H1 (cell line): ENCODE measurements around the gene FLVCR2. TPM values are rescaled to one million over a fixed set of nuclear protein-coding genes. Genes with fewer than 3 reads are reported as not detected.

Experiments
- CTCF ChIA-PET: fragments of 300-600 bp; sonication (Branson Sonifier 250); formaldehyde crosslinking; loops from one replicate; lab custom pipeline; 2021; ENCODE audit not compliant: partially characterized antibody; lab: Charles Lee
- POLR2A ChIA-PET: fragments of 300-600 bp; sonication (Branson Sonifier 250); formaldehyde crosslinking; loops from one replicate; lab custom pipeline; 2021; ENCODE audit warnings: inconsistent platforms; ENCODE audit not compliant: partially characterized antibody; lab: Charles Lee
- DNase-seq, 2 experiments: peaks; one replicate each; pipeline versions ENCODE4 v3.0.0 to v3.0.0-alpha.2; 2010 to 2022; ENCODE audit warnings: low spot score in 2 of 2, low read depth in 1 of 2, mixed read lengths in 1 of 2
- FAIRE-seq: peaks from 2 replicates; lab custom pipeline; 2011; peaks lifted over from hg19 to GRCh38; lab: Jason Lieb, UNC
- H2AFZ ChIP-seq: 2 replicates; pipeline ENCODE4 v1.8.1; 2012; ENCODE audit warnings: low read length, inconsistent platforms
- H2AK5ac ChIP-seq: 2 replicates; pipeline ENCODE4 v1.6.1; 2013; ENCODE audit warnings: low read depth, low read length
- H2BK120ac ChIP-seq: replicated peaks from 2 replicates; pipeline ENCODE3; 2013; ENCODE audit warnings: low read depth, low read length, inconsistent platforms
- H2BK12ac ChIP-seq: 2 replicates; pipeline ENCODE4 v1.6.1; 2013; ENCODE audit warnings: low read depth, low read length
- H2BK15ac ChIP-seq: 2 replicates; pipeline ENCODE4 v1.6.1; 2013; ENCODE audit warnings: low read length
- H2BK20ac ChIP-seq: 2 replicates; pipeline ENCODE4 v1.6.1; 2013; ENCODE audit warnings: low read length
- H2BK5ac ChIP-seq: 2 replicates; pipeline ENCODE4 v1.6.1; 2013; ENCODE audit warnings: low read depth, low read length
- H3K14ac ChIP-seq: 2 replicates; pipeline ENCODE4 v1.6.1; 2013; ENCODE audit warnings: inconsistent platforms; ENCODE audit not compliant: insufficient read length
- H3K18ac ChIP-seq: 2 replicates; pipeline ENCODE4 v1.6.1; 2013; ENCODE audit warnings: low read length; ENCODE audit errors: extremely low read depth
- H3K23ac ChIP-seq: 2 replicates; pipeline ENCODE4 v1.6.1; 2013; ENCODE audit warnings: inconsistent platforms; ENCODE audit not compliant: insufficient read length
- H3K23me2 ChIP-seq: 2 replicates; pipeline ENCODE4 v1.6.1; 2013; ENCODE audit warnings: low read depth, low read length
- H3K27ac ChIP-seq: 2 replicates; pipeline ENCODE4 v1.6.1; 2011; ENCODE audit warnings: low read depth, low read length, inconsistent platforms
- H3K27me3 ChIP-seq, 4 experiments: replicated peaks in 1 of 4; 1 replicate in 1 of 4; 2 replicates in 3 of 4; pipeline versions ENCODE4 v1.6.1 to v1.8.1; 2011 to 2013; ENCODE audit warnings: low read length in 3 of 4, mild to moderate bottlenecking in 3 of 4, inconsistent platforms in 2 of 4, mixed read lengths in 2 of 4, moderate library complexity in 1 of 4; ENCODE audit not compliant: control insufficient read depth in 3 of 4, insufficient read depth in 3 of 4; ENCODE audit errors: extremely low read depth in 1 of 4
- H3K36me3 ChIP-seq, 4 experiments: 2 replicates each; pipeline versions ENCODE4 v1.6.1 to v1.8.1; 2011 to 2013; ENCODE audit warnings: mild to moderate bottlenecking in 4 of 4, low read length in 3 of 4, moderate library complexity in 2 of 4, control low read depth in 1 of 4, inconsistent platforms in 1 of 4; ENCODE audit not compliant: insufficient read depth in 4 of 4, control insufficient read depth in 2 of 4
- H3K4ac ChIP-seq: replicated peaks from 2 replicates; pipeline ENCODE3; 2013; ENCODE audit warnings: low read length, low read depth, mixed read lengths, inconsistent platforms; ENCODE audit not compliant: insufficient read length
- H3K4me1 ChIP-seq, 4 experiments: replicated peaks in 1 of 4; 1 replicate in 1 of 4; 2 replicates in 3 of 4; pipeline versions ENCODE4 v1.6.1 to v1.8.1; 2011 to 2013; ENCODE audit warnings: low read length in 3 of 4, inconsistent platforms in 2 of 4, mixed read lengths in 1 of 4; ENCODE audit not compliant: insufficient read depth in 4 of 4, control insufficient read depth in 3 of 4
- H3K4me2 ChIP-seq, 2 experiments: 2 replicates each; pipeline versions ENCODE4 v1.6.1 to v1.8.1; 2011 to 2013; ENCODE audit warnings: low read depth in 2 of 2, low read length in 2 of 2, control low read depth in 1 of 2, inconsistent platforms in 1 of 2, mild to moderate bottlenecking in 1 of 2; ENCODE audit not compliant: insufficient read depth in 1 of 2
- H3K4me3 ChIP-seq, 4 experiments: fragments of 200-600, 300-600 bp in 1 of 4; sonication (generic), shearing (Covaris generic), sonication (Bioruptor Twin) in 1 of 4; 2 replicates each; pipeline versions ENCODE4 v1.5.1 to v1.8.1; 2011 to 2016; ENCODE audit warnings: low read length in 4 of 4, low read depth in 3 of 4, control low read depth in 2 of 4, inconsistent platforms in 2 of 4, mild to moderate bottlenecking in 2 of 4, mixed read lengths in 1 of 4, moderate library complexity in 1 of 4; ENCODE audit not compliant: insufficient read depth in 2 of 4; ENCODE audit errors: extremely low read depth in 1 of 4
- H3K56ac ChIP-seq: replicated peaks from 2 replicates; pipeline ENCODE3; 2013; ENCODE audit warnings: low read depth, mild to moderate bottlenecking, mixed read lengths, low read length, inconsistent platforms; ENCODE audit not compliant: insufficient read length
- H3K79me1 ChIP-seq: 2 replicates; pipeline ENCODE4 v1.6.1; 2013; ENCODE audit warnings: low read depth, low read length, control low read depth
- H3K79me2 ChIP-seq, 2 experiments: 2 replicates each; pipeline versions ENCODE4 v1.6.1 to v1.8.1; 2012 to 2013; ENCODE audit warnings: low read length in 2 of 2, mild to moderate bottlenecking in 2 of 2, inconsistent platforms in 1 of 2; ENCODE audit not compliant: insufficient read depth in 2 of 2, control insufficient read depth in 1 of 2
- H3K9ac ChIP-seq, 4 experiments: replicated peaks in 1 of 4; 1 replicate in 1 of 4; 2 replicates in 3 of 4; pipeline versions ENCODE4 v1.6.1 to v1.8.1; 2011 to 2013; ENCODE audit warnings: low read depth in 3 of 4, low read length in 3 of 4, control low read depth in 2 of 4, mild to moderate bottlenecking in 2 of 4, moderate library complexity in 2 of 4, inconsistent platforms in 1 of 4; ENCODE audit errors: extremely low read depth in 1 of 4
- H3K9me3 ChIP-seq, 2 experiments: 2 replicates each; pipeline versions ENCODE4 v1.6.1 to v1.8.1; 2012 to 2013; ENCODE audit warnings: mild to moderate bottlenecking in 2 of 2, moderate library complexity in 2 of 2, control low read depth in 1 of 2, inconsistent platforms in 1 of 2, low read depth in 1 of 2, low read length in 1 of 2, mixed read lengths in 1 of 2; ENCODE audit not compliant: insufficient read depth in 2 of 2
- H4K20me1 ChIP-seq, 2 experiments: replicated peaks in 1 of 2; 2 replicates each; pipeline versions ENCODE3 to v1.8.1; 2011 to 2013; ENCODE audit warnings: inconsistent platforms in 2 of 2, low read length in 2 of 2, mild to moderate bottlenecking in 1 of 2; ENCODE audit not compliant: insufficient read depth in 2 of 2, control insufficient read depth in 1 of 2
- H4K5ac ChIP-seq: 2 replicates; pipeline ENCODE4 v1.6.1; 2013; ENCODE audit warnings: low read length, low read depth, mixed read lengths, inconsistent platforms; ENCODE audit not compliant: insufficient read length
- H4K8ac ChIP-seq: 2 replicates; pipeline ENCODE4 v1.8.0; 2013; ENCODE audit warnings: mild to moderate bottlenecking, moderate library complexity, low read length, inconsistent platforms; ENCODE audit not compliant: insufficient read depth; ENCODE audit errors: extremely low read depth
- H4K91ac ChIP-seq: replicated peaks from 2 replicates; pipeline ENCODE3; 2013; ENCODE audit warnings: low read length, mixed read lengths, inconsistent platforms; ENCODE audit not compliant: insufficient read length
- ASH2L ChIP-seq: fragments of 200-600, 300-600 bp; sonication (generic); IDR thresholded peaks from one replicate; pipeline ENCODE4 v1.7.1; 2017; ENCODE audit warnings: low read length
- BACH1 ChIP-seq: IDR thresholded peaks from 2 replicates; pipeline ENCODE4 v1.6.1; 2012; ENCODE audit warnings: low read length, improper control_type of control experiment
- CHD1 ChIP-seq: IDR thresholded peaks from 2 replicates; pipeline ENCODE4 v1.6.1; 2012; ENCODE audit warnings: low read depth, low read length, improper control_type of control experiment
- CREB1 ChIP-seq: IDR thresholded peaks from 2 replicates; pipeline ENCODE4 v1.6.1; 2012; ENCODE audit warnings: inconsistent platforms
- EGR1 ChIP-seq: IDR thresholded peaks from 2 replicates; pipeline ENCODE4 v1.6.1; 2011; ENCODE audit warnings: low read depth, low read length, borderline replicate concordance
- GTF2F1 ChIP-seq: IDR thresholded peaks from 2 replicates; pipeline ENCODE4 v1.6.1; 2012; ENCODE audit warnings: low read depth, low read length, improper control_type of control experiment, borderline replicate concordance
- HDAC2 ChIP-seq, 2 experiments: fragments of 300-600 bp in 1 of 2; sonication (generic) in 1 of 2; IDR thresholded peaks; 2 replicates each; pipeline ENCODE4 v1.6.1; 2011 to 2012; ENCODE audit warnings: low read depth in 2 of 2, low read length in 2 of 2, mild to moderate bottlenecking in 2 of 2, moderate library complexity in 2 of 2, borderline replicate concordance in 1 of 2, inconsistent platforms in 1 of 2
- HDAC6 ChIP-seq: IDR thresholded peaks from one replicate; pipeline ENCODE4 v1.7.1; 2012; ENCODE audit warnings: low read depth, mild to moderate bottlenecking, inconsistent platforms, low read length, moderate library complexity
- MAFK ChIP-seq: IDR thresholded peaks from 2 replicates; pipeline ENCODE4 v1.6.1; 2012; ENCODE audit warnings: low read depth, mild to moderate bottlenecking, improper control_type of control experiment, low read length
- RNF2 ChIP-seq: fragments of 200-900, 300-1000 bp; sonication (generic); IDR thresholded peaks from 2 replicates; pipeline ENCODE4 v1.7.1; 2016; ENCODE audit warnings: borderline replicate concordance, low read depth, mild to moderate bottlenecking, antibody characterized with exemption, low read length; ENCODE audit not compliant: poor library complexity, severe bottlenecking; ENCODE audit errors: missing control alignments
- SIRT6 ChIP-seq: IDR thresholded peaks from one replicate; pipeline ENCODE4 v1.7.1; 2012; ENCODE audit warnings: low read length, inconsistent platforms
- TEAD4 ChIP-seq: IDR thresholded peaks from 2 replicates; pipeline ENCODE4 v1.6.1; 2012; ENCODE audit warnings: low read depth, low read length, inconsistent platforms, mixed read lengths
- ZNF274 ChIP-seq: IDR thresholded peaks from 2 replicates; pipeline ENCODE4 v1.7.0; 2012; ENCODE audit warnings: low read length, borderline replicate concordance; ENCODE audit errors: extremely low read depth
- WGBS, 2 experiments: shearing (Covaris generic) in 1 of 2; methylation state at CpG; one replicate each; pipeline versions ENCODE4 v1.1.6 to v1.1.7; 2013 to 2015; ENCODE audit warnings: low lambda C conversion rate in 2 of 2, mixed read lengths in 2 of 2, inconsistent platforms in 1 of 2, low coverage in 1 of 2, missing lambda C conversion rate in 1 of 2; ENCODE audit not compliant: insufficient replicate concordance in 2 of 2, insufficient coverage in 1 of 2, insufficient read length in 1 of 2; ENCODE audit errors: extremely low coverage in 1 of 2, missing lambda C conversion rate in 1 of 2; 5-methylcytosine and 5-hydroxymethylcytosine counted together
- polyA plus RNA-seq, 7 experiments: library from polyadenylated mRNA; depleted of rRNA in 3 of 7; stranded (reverse) in 5 of 7; unstranded in 2 of 7; fragments of >200 nt in 5 of 7; fragments of 200-250 nt in 2 of 7; gene quantifications; 1 replicate in 5 of 7; 2 replicates in 1 of 7; 4 replicates in 1 of 7; pipeline versions ENCODE4 v1.2.1 to v1.2.3, GENCODE V29; 2011 to 2013; ENCODE audit warnings: missing spikeins in 2 of 7, mixed read lengths in 2 of 7
- total RNA-seq: library from RNA; stranded (reverse); fragmentation: NEBNext Ultra II Directional; extraction: Animal tissue kit (Norgen Biotek cat#: 25700); gene quantifications from 2 replicates; pipeline ENCODE4 v1.2.1, GENCODE V29; 2021

The FLVCR2 gene
- total and polyA plus RNA-seq, 2 of the 8 experiments (the other 6 are each of a cell fraction or from before 2014, with no cell fraction given), result 7.1 to 8.2 TPM

- Histone ChIP-seq H3K4ac (no peak overlapping the region), H3K18ac (no peak overlapping the region), H3K27me3 (no peaks in the 10 kb centered on the region), H3K23ac (no peak overlapping the region), H4K91ac (no peak overlapping the region), H4K5ac (no peak overlapping the region), H3K23me2 (no peaks in the 10 kb centered on the region), H3K56ac (no peak overlapping the region), H3K4me3 (no peak overlapping the region), H3K79me1 (no peaks in the 10 kb centered on the region), H3K14ac (no peak overlapping the region), H4K8ac (no peak overlapping the region), H2BK120ac (no peak overlapping the region), H3K9me3 (no peaks in the 10 kb centered on the region), H2BK15ac (no peak overlapping the region), H2AFZ (no peak overlapping the region), H4K20me1 (no peaks in the 10 kb centered on the region), H3K4me2 (no peak overlapping the region), H2AK5ac (no peak overlapping the region), H2BK5ac (no peak overlapping the region), H3K36me3 (no peaks in the 10 kb centered on the region), H3K9ac (no peak overlapping the region), H2BK20ac (no peak overlapping the region), H3K27ac (no peak overlapping the region), H2BK12ac (no peak overlapping the region), H3K79me2 (no peaks in the 10 kb centered on the region), H3K4me1 (no peaks in the 10 kb centered on the region)
- CTCF ChIA-PET, result interaction anchor here (0.5 to 1.2 kb wide), 7 partner anchors 12 to 1690 kb away, joined by 3 to 5 read pairs (median 3); partner anchors contain the start of genes FLVCR2 and TGFB3
- POLR2A ChIA-PET, result interaction anchor here (1.1 kb wide), 1 partner anchor 51 kb away, joined by 3 read pairs; the partner anchor contains the start of genes ERG28 and TTLL5
- FAIRE-seq (no peak), DNase-seq (no peak)
- 85% methylated on average over 9 of the region's 9 CpGs; no CpG with 5 or more reads in 1 of the 2 experiments for WGBS, 2 experiments
- TF ChIP-seq GTF2F1, result no peak
- TF ChIP-seq EGR1, result no peak
- no peak for TF ChIP-seq CHD1
- no peak for TF ChIP-seq MAFK
- no peak for TF ChIP-seq BACH1
- TF ChIP-seq HDAC2 (IDR thresholded peaks at IDR 0.05; ENCODE audit: borderline replicate concordance in 1 of 2, low read depth in 2 of 2, low read length in 2 of 2), result no peak
- no peak for TF ChIP-seq CREB1
- TF ChIP-seq RNF2, result no peak
- TF ChIP-seq ASH2L, result no peak
- no peak for TF ChIP-seq ZNF274
- TF ChIP-seq TEAD4, result no peak
- no peak for TF ChIP-seq HDAC6
- TF ChIP-seq SIRT6, result no peak
These were observed 31.4 kb downstream of the FLVCR2 start for GRCh38 chr14:75609606-75610475.
